ENCODE measurements around the gene SARDH.
"Not testable (repeated sequence)": the region's sequence is repeated elsewhere in the genome, so short reads cannot be mapped to it uniquely, and the experiment has no call there.

The SARDH gene

DNA sequence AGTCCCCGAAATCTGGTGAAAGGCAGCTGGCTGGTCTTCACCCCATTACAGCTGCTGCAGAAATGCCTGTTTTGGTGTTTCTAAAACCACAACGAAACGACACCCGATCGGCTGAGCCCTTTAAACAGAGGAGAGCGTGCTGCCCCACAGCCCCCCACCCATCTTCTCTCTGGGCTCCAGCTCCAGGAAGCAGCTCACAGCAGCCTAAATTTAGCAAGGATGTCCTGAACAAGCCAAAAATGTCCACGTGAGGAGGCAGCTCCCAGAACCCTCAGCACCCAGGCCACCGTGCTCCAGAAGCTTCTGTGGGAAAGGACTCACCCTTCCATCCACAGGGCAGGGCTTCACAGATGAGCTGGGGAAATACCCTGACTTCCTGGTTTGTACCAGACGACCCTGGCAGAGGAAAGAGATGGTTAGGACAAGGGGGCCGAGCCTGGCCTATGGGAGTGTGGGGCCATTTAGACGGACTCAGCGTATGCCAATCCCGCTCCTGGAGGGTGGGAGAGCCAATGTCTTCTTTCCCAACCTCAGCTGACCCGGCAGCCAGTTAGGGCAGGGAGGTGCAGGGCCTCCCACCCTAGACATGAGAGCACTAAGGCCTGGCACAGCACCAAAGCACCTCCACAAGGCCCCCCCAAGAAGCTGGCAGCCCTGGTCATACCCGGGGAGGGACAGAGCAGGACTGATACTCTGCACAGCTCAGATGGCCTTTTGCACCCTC is 39.1 kb upstream of the SARDH start:
- no peak for DNase-seq (ENCODE audit: low spot score)

DNA sequence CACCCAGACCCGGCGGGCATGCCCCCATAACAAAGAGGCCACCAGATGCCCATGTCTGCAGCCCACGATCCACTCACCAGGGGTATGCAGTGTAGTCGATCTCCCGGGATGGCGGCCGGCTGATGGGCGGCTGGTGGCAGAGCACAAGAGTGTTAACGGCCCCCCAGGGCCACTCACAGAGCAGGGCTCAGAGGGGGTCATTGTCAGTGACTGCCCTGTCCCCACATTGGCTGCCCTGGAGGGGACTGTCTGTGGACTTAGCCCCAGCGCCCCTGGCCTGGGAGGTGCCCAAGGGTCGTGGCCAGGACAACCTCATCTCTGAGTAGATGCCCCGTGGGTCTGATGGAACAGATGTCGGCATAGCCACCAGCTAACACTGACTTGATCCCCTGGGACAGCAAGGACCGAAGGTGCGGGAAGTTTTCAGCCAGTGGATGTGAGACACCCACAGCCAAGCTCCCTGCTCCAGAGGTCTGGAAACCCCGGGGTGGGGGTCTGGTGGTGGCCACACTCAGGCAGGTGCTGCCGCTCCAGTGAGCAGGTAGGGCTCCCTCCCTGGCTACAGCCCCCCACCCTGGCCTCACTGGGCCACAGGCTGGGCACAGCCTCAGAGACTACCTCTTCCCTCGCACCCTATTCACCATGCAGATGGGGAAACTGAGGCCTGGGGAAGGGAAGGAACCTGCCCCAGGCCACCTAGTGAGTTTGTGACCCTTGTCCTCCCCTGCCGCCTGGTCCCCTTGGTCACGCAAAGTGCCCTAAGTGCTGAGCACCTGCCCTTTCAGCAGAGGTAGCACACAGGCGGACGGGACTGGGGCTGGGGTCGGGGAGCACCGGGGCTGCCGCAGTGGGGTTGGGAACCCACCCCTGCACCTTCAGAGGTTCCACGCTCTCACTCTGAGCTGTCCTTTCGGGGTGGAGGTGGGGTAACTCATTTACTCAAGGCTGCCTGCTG is 38.1 kb upstream of the SARDH start:
- no peak for DNase-seq (ENCODE audit: low spot score)

DNA sequence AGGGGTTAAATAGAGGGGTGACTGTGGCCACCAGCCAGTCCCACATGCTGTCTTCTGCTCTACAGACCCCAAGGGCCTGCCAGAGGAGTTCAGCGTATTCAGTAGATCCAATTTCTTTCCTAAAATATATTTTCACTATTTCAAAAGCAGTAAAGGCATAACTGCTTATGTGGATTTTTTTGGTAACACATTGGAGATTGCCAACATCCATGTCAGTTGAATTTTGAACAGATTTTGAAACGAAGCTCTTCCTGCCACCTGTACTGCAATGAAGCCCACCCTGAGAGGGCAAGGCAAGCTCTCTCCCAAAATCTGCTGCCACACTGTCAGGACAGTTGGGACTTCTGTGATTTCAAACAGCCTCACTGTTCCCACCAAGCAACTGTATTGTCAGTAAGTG is 37.1 kb upstream of the SARDH start:
- no peak for DNase-seq (ENCODE audit: low spot score)

DNA sequence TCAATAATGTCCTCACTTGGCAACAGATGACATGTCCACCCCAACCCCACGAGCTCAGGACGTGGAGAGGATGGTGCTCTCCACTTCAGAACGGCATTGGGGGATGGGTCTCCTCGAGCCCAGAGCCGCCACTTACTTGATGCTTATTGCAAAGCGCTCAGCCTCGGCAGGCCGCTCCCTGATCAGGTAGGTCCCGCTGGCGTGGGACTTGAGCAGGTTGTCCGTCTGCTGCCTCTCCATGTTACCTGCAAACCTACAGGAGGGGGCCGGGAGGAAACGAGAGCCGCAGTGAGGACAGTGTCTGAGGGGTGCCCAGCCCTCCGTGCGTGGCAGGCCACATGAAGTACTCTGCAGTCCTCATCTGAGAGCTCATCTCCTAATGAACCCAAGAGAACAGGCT is 36.6 kb upstream of the SARDH start:
- no peak for DNase-seq (ENCODE audit: low spot score)

DNA sequence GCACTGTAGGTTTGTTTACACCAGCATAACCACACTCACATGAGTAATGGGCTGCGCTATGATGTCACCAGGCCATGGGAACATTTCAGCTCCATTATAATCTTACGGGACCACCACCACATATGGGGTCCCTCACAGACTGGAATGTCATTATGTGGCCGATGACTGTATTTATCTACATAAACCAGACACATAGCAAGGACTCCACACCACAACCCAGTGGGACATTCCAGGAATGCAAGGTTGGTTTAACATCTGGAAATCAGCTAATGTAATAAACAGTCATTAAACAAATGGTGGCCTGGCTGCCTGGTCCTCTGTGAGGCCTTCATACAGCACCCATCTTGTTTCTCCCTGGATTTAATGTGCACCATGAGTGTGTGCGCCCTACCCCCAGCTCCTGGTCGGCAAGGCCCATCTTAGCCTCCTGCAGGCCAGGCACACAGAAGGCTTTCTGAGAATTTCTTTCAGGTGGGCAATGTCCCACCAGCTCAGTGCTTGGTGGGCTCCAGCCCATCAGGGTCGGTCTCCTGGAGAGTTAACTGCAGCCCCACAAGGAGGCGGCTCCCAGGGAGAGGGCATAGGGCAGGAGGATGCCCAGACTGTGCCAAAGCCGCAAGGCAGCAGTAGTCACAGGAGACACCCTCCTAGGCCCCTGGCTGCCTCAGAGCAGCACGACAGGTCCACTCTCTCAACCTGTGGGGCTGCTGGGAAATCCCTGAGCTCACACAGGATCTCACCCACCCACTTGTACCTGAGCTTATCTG is 35.9 kb upstream of the SARDH start:
- DNase-seq (ENCODE audit: low spot score): no peak

DNA sequence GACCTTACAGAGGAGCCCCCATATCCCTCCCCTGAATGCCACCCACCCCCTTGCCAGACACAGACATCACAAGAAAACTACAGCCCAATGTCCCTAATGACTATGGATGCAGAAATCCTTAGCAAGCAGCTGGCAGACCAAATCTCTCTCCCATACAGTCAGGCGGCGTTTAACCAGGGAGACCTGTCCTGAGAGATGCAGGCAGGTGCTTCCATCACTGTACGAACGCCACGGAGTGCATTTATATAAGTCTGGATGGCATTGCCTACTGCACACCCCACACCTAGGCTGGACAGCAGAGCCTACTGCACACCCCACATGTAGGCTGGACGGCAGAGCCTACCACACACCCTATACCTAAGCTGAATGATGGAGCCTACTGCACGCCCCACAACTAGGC is 34.4 kb upstream of the SARDH start:
- DNase-seq (ENCODE audit: low spot score): no peak

DNA sequence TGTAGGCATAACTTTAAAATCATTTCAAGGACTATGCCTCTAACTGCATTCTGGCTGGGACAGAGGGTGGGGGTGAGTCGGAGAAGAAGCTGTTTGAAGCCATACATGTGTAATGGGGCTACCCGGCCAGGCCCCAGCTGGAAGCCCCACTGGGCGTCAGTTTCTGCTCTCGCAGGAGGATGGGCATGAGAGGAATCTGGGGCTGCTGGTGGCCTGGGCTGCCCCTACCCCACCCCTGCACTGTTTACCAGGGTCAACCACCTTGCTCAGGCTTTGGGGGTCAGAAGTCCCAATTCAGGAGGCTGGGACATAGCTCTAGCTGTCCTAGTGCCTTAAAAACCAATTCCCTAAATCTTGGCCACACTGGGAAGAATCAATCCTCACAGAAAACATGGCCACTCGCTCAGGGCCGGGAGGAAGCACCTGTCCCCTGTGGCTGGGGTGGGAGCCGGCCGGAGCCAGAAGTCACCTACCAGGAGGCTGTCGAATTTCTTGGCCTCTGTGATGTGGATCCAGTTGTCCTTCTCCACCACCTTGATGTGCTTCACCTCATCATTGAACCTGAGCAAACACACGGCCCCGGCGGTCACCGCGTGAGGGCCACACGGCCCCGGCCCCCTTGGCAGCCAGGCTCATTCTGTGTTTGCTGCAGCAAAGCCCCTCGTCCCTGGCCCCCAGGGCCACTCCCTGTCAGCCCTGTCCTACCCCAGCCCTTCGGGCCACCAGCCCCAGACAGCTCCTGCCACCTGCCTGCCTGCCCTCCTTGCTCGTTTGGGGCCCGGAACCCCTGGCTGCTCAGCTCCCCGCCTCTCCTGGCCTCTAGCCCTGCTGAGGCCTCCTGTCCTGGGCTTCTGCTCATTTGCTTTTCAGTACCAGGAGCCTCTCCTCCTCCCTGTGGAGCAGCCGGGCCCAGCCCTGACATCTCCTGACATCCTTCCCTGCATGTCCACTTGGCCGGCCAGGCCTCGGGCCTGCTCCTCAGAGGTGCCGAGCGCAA is 33.6 kb upstream of the SARDH start:
- no peak for DNase-seq (ENCODE audit: low spot score)

DNA sequence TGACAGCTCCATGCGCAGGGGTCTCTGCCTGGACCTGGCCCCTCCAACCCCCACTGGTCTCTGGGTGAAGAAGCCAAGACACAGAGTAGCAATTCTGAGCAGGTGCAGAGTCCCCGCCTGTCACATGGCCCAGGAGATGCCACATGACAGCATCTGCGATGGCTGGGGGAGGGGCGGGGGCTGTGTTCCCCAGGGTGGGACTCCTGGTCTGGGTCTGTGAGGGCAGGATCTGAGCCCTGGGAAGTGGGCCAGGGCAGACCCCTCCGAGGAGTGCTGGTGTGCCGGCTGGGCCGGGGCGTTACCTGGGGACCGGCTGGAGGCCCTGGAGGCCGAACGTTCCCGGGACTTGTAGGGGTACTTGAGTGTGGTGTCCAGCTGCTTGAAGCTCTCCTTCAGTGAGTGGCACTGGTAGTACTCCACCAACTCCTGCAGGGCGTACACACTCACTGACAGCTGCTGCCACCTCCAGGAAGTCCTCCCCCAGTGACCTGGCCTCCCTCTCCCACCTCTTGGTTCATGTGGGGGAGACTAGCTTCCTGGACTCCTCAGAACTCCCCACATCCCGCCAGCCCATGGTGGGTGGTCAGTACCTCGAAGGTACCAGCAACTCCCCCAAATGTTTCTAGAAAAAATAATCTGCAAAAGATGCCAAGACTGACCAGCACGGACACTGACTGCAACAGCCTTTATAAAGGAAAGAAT is 32.1 kb upstream of the SARDH start:
- no peak for DNase-seq (ENCODE audit: low spot score)

DNA sequence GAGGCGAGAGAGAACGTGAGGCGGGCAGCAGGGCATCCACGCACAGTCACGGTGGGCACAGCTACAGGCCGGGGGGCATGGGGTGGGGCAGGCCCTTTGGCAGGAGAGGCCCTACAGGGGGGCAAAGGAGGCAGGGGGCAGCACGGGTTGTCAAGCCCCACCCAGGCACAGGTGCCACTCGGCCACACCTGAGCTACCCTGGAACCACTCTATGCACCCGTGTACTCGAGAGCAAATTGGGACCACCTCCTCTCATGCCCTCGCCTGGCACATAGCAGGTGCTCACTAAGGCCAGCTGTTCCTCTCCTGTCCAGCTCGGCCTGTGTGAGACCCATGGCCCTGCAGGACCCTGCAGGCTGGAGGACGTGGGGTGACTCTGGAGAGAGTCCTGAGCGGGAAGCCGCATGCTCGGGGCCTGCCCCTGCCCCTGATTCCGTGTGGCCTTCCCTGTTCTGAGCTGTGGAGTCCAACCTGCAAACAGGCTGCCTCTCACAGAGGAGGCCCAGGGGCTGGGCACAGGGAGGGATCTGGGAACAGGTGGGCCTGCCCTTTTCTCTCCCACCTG is 31.4 kb upstream of the SARDH start:
- DNase-seq (ENCODE audit: low spot score): no peak

DNA sequence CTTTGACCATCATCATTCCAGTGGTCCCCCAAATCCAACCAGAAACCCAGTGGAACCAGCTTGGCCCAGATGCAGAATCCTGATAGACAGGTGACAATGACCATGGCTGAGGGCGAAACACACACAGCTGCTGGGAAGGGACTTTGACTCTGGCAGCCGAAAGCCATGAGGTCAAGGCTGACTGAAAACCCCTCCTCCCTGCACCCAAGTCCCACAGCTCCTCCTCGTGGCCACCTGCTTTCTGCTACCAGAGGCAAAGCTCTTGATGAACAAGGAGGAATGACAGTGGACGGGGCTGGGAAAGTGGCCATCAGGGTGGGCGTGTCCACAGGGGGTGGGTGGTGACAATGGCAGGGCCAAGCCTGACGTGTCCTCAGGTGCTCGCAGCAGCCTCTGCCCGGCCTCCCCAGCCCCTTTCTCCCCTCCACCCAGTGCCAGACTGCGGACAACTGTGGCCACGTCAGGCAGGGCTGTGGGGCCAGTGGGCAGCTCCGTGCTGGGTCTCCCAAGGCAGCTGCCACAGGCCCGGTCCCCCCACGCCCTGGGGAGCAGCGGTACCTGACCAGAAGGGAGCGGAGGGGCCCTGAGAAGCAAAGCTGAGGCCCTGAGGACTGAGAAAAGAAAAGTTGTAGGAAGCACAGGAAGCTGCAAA is 30.8 kb upstream of the SARDH start:
- no peak for DNase-seq (ENCODE audit: low spot score)

DNA sequence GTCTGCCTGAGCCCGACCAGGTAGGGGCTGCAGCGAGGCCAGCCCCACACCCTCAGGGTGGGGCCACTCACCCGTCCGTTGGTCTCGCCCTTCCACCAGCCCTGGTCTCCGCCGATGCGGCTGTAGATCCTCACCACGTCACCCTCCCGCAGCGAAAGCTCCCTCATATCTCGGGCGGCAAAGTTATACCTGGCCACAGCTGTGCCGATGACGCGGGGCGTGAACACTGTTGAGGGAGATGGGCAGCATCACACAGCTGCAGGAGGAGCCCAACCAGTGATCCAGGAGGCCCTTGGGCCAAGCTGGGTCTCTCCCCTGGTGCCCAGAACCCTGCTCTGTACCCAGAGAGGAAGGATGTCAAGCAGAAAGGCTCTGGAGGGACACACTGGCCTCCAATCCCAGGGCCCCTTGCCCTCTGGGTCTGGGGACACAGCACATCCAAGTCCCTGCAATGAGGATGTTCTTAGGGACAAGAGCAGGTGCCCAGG is 30.3 kb upstream of the SARDH start:
- no peak for DNase-seq (ENCODE audit: low spot score)

DNA sequence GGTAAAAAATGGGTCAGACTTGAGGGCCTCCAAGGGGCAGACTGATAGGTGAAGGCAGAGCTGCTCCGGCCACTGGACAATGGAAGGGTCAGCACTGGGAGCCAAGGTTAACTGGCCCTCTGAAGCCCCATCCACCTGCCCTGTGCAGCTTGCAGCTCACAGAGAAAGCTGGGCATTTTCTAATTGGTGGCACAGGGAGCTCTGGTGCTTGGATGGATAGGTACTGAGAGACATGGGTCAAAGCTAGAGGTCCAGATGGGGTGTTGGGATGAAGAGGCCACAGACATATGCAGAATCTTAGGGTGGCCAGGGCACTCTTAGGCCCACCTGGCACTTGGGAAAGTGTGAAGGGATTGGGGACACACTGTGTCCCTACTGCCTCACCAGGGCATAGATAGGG is 29.5 kb upstream of the SARDH start:
- no peak for DNase-seq (ENCODE audit: low spot score)

DNA sequence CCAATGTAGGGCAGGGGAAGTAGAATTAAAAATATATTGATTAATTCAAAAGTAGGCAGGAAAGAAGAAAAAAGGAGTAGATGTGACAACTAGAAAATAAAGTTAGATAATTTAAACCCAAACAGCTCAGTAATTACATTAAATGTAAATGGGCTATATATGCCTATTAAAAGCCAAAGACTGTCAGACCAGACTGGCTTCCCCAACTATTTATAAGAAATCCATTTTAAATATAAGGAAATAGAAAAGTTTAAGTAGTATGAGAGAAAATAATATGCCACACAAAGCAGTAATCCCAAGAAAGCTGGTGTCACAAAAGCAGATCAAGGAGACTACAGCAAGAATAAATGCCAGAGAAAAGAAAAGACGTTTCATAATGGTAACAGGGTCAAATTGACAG is 28.9 kb upstream of the SARDH start:
- no peak for DNase-seq (ENCODE audit: low spot score)

DNA sequence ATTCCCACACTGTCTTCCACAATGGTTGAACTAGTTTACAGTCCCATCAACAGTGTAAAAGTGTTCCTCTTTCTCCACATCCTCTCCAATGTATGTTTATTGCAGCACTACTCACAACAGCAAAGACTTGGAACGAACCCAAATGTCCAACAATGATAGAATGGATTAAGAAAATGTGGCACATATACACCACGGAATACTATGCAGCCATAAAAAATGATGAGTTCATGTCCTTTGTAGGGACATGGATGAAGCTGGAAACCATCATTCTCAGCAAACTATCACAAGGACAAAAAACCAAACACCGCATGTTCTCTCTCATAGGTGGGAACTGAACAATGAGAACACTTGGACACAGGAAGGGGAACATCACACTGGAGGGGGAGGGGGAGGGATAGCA is 28.1 kb upstream of the SARDH start:
- DNase-seq (ENCODE audit: low spot score): not testable (repeated sequence)

DNA sequence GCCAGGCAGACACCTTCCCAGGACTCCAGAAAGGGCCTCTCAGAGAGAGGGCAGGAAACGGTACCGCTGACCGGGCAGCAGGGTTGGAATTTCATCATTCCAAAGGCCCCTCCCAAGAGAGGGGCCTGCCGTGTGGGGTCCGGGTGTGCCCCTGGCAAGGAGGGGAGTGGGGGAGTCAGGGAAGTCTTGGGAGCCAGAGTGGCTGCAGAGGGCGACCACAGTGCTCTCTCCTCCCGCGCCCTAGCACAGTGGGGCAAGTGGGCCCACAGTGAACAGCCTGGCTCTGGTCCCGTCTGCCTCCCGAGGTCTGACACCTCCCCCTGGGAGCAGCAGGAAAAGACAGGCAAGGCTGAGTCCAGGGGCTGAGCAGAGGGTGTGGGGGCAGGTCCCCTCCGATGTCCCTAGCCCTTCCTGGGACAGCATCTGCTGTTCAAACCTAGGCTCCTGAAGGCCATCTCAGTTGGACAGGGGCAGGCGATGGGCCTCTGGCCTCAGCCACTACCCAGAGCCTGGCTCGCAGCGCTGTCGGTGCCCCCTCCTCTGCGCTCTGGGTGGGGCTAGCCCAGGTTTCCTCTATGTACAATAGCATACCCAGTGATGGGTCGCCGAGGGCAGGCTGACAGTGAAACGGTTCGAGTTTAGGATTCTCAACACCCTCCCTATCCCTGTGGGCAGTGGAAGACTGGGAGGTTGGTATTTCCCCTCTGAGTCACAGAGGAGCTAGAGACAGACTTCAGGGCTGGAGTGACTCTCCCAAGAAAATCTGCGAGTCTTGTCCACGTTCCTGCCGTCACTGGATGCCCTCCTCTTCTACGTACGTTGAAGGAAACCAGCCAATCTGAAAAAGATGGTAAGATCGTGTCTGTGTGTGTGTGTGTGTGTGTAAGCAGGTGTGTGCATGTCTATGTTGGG is 25.4 kb upstream of the SARDH start:
- DNase-seq (ENCODE audit: low spot score): no peak

DNA sequence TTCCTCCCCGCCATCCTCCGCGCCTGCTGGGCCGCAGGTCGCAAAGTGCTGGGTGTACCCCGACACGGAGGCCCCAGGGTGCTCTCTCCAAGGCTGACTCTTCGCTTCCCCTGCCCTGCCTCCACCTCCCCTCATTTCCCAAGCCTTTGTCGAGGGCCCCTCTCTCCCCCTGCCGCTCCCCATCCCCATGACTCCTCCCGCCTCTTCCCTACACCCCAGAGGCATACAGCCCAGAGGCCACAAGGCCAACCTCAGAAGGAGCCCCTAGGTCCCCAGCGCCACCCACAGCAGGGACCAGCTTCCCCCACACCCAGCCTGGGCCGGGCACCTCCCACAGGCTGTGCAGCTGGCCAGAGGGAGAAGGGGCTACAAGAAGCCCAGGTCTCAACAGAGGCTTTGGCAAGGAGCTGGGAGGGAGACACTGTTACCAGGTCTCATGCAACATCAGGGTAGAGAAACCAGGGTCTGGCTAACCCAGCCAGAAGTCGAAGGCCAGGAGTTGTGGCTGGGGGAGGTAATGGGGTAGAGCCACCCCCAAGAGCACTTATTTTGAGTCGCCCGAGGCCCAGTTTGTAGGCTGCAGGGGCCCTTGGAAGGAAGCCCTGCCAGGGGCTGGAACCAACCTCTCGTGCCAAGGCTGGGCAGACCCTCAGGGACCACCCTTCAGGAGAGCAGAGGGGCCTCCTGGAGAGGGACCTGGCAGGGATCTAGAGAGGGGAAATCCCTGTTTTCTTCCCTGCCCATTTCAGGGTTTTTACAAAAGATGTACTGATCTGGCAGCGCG is 24.5 kb upstream of the SARDH start:
- DNase-seq (ENCODE audit: low spot score): no peak

DNA sequence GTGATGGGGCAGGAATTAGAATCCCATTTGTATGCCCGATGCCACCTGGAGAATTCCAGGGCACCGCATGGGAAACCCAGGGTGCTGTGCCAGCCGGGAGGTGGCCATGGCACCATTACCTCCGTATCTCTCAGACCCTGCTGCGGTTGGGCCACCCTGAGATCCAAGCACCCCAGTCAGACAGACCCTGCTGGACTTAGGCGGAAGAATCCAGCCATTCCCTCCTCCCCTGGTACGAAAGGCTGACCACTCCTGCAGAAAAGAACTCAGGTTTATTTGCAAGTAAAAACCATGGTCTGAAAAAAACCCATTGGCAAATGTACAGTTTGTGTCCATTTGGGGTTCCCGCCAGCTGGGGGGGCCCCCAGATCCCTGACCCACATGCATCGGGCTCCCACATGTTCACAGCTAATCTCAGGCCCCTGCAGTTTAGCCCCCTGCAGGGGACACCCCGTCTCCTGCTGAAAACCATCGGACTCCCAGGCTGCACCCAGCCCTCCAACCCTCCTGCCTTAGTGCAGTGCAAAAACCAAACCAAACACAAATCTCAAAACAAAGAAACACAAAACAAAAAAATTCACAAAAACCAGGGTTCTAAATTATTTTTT is 23.6 kb upstream of the SARDH start:
- DNase-seq (ENCODE audit: low spot score): no peak
